Measurements from ENCODE around the gene ADAMTS1.

ADAMTS1 gene

DNA sequence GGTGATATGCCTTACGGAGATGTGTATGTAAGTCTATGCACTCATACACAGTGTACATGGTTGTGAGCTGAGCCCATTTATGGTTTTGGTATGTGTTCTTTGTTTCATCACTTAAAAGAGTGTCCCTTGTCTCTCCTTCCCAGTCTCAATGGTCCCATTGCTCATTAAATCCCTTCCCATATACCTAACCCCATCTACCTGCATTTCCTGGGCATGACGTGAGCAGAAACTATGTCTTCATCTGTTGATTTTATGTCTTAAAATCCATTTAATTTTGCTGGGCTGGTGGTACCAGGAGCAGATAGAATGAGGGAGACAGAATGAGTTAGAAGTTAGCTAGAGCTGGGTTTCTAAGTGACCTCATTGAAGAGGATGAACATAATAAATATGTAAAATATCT is 44.8 kb downstream of the ADAMTS1 start:
- Histone ChIP-seq H3K27me3 (no peaks in the 10 kb centered on the region), H3K27ac (peak overlapping the region; percentile 74 to 84), H3K4me3 (no peak overlapping the region), H3K4me1 (peaks cover 0 to 74% (median 29%) of the 10 kb centered on the region in 4 donors), H3K9me3 (no peaks in the 10 kb centered on the region), H3K36me3 (no peaks in the 10 kb centered on the region)
- intact Hi-C loops (cut with DNase I; ENCODE audit: low total_unique reads): no loop called here
- DNase-seq: no peak
- no peak for TF ChIP-seq CTCF (IDR thresholded peaks at IDR 0.05)

DNA sequence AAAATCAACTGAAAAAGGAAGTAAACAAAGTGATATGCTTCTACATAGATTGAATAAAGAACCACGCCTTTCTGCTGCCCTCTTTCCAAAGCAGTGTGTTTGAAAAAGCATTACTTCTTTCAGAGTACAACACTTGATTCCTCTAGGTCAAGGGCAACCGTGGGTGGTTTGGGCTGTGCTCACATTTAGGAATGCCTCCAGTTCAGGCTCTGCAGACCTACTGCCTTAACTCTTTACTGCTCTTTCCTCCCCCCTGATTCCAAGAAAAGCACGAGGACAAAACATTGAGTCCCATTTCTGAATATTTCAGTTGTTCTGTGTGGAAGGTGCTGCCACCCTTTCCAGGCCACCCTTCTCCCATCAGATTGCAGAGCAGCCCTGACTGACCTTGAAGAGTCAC is 45.2 kb downstream of the ADAMTS1 start:
- DNase-seq: peak in 1 of 2 donors; percentile 65
- intact Hi-C loops (cut with DNase I; ENCODE audit: low total_unique reads): no loop called here
- H3K27ac ChIP-seq: peak overlapping the region; percentile 74 to 84
- no peak for TF ChIP-seq CTCF (IDR thresholded peaks at IDR 0.05)
- H3K4me1 ChIP-seq: peaks cover 0 to 75% (median 31%) of the 10 kb centered on the region in 4 donors
- no peaks in the 10 kb centered on the region for H3K9me3 ChIP-seq
- no peaks in the 10 kb centered on the region for H3K27me3 ChIP-seq
- H3K36me3 ChIP-seq: no peaks in the 10 kb centered on the region
- H3K4me3 ChIP-seq: no peak overlapping the region

- intact Hi-C loops (cut with DNase I; ENCODE audit: low total_unique reads): no loop called here
- peak overlapping the region; percentile 74 to 84 for H3K27ac ChIP-seq
- H3K9me3 ChIP-seq: no peaks in the 10 kb centered on the region
- H3K27me3 ChIP-seq: no peaks in the 10 kb centered on the region
- TF ChIP-seq CTCF (IDR thresholded peaks at IDR 0.05): no peak
- peaks cover 0 to 70% (median 30%) of the 10 kb centered on the region in 4 donors for H3K4me1 ChIP-seq
- no peak for DNase-seq
- no peak overlapping the region for H3K4me3 ChIP-seq
- H3K36me3 ChIP-seq: no peaks in the 10 kb centered on the region
These were observed 46.1 kb downstream of the ADAMTS1 start for GRCh38 chr21:26798856-26799751.

- no peak for DNase-seq
- intact Hi-C loops (cut with DNase I; ENCODE audit: low total_unique reads): no loop called here
- Histone ChIP-seq H3K9me3 (no peaks in the 10 kb centered on the region), H3K36me3 (no peaks in the 10 kb centered on the region), H3K27me3 (no peaks in the 10 kb centered on the region), H3K4me1 (peaks cover 0 to 59% (median 26%) of the 10 kb centered on the region in 4 donors), H3K27ac (peak overlapping the region in 1 of 2 donors; percentile 65), H3K4me3 (no peak overlapping the region)
- TF ChIP-seq CTCF (IDR thresholded peaks at IDR 0.05): no peak
These were observed 47.2 kb downstream of the ADAMTS1 start for GRCh38 chr21:26797878-26798456.

DNA sequence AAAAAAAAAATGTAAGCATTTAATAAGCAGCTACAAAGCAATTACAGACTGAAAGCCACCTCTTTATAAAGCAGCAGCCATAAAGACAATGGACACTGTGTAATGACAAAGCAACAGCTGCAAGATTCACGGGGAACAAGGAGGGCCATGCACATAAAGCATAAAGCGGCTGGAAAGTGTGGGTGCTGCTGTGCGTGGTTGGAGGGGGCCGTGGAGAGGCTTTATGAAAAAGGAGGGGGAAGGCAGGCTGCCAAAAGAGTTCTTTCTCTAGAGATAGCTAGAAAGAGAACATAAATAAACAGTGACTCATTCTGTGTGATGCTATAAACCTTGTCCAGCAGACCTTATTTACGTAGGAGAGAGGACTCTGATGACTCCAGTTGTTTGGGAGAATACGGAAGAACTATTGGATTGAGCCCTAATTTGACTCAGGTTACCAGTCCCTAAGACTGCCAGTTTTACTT is 49.3 kb downstream of the ADAMTS1 start:
- peak; percentile 45 to 80 for DNase-seq
- Histone ChIP-seq H3K4me1 (peaks cover 0 to 40% (median 26%) of the 10 kb centered on the region in 4 donors), H3K4me3 (no peak overlapping the region), H3K36me3 (no peaks in the 10 kb centered on the region), H3K9me3 (no peaks in the 10 kb centered on the region), H3K27me3 (no peaks in the 10 kb centered on the region), H3K27ac (peak overlapping the region; percentile 37 to 65)
- no peak for TF ChIP-seq CTCF (IDR thresholded peaks at IDR 0.05)
- intact Hi-C loops (cut with DNase I; ENCODE audit: low total_unique reads): no loop called here

All from tibial artery (tissue), 4 donors.